GM12892 (cell line): ENCODE results near the gene COPG1.

Experiments used
- DNase-seq: peaks from one replicate; pipeline ENCODE4 v3.0.0; 2011; ENCODE audit not compliant: insufficient read length
- FAIRE-seq: peaks from 2 replicates; lab custom pipeline; 2011; peaks lifted over from hg19 to GRCh38; lab: Jason Lieb, UNC
- POLR2A ChIP-seq: IDR thresholded peaks from 2 replicates; pipeline ENCODE4 v1.6.1; 2011; ENCODE audit warnings: low read depth, low read length, control low read depth
- POLR2AphosphoS5 ChIP-seq: IDR thresholded peaks from 2 replicates; pipeline ENCODE4 v1.6.1; 2011; ENCODE audit warnings: low read depth, low read length, control low read depth
- TAF1 ChIP-seq: IDR thresholded peaks from 2 replicates; pipeline ENCODE4 v1.6.1; 2011; ENCODE audit warnings: low read depth, mild to moderate bottlenecking, control low read depth, low read length, borderline replicate concordance

COPG1 gene

GRCh38 chr3:129288446-129288845 lies 39.0 kb downstream of the COPG1 start:
- no peak for TF ChIP-seq POLR2AphosphoS5
- no peak for TF ChIP-seq TAF1
- TF ChIP-seq POLR2A = no peak
- DNase-seq (no peak), FAIRE-seq (no peak)

GRCh38 chr3:129289201-129289921 lies 40.0 kb downstream of the COPG1 start:
- FAIRE-seq (no peak), DNase-seq (no peak)
- TF ChIP-seq POLR2A (no peak), POLR2AphosphoS5 (no peak), TAF1 (no peak)

- no peak for DNase-seq
- TF ChIP-seq TAF1 (no peak), POLR2A (no peak)
- no peak for FAIRE-seq
These were observed 42.0 kb downstream of the COPG1 start for GRCh38 chr3:129291236-129291886.

- DNase-seq (no peak), FAIRE-seq (no peak)
- no peak for TF ChIP-seq POLR2AphosphoS5
These were observed 45.9 kb downstream of the COPG1 start for GRCh38 chr3:129295286-129295685.

GRCh38 chr3:129304146-129304961 lies 54.9 kb downstream of the COPG1 start:
- no peak for DNase-seq
- no peak for TF ChIP-seq TAF1
- TF ChIP-seq POLR2AphosphoS5 = no peak
- no peak for TF ChIP-seq POLR2A
- no peak for FAIRE-seq

- DNase-seq = no peak
- FAIRE-seq = no peak
- TF ChIP-seq POLR2A (no peak), POLR2AphosphoS5 (no peak), TAF1 (no peak)
These were observed 55.5 kb downstream of the COPG1 start for GRCh38 chr3:129304962-129305222.

GRCh38 chr3:129305592-129306091 lies 56.2 kb downstream of the COPG1 start:
- DNase-seq = no peak
- peak; percentile 81 for FAIRE-seq
- no peak for TF ChIP-seq TAF1
- no peak for TF ChIP-seq POLR2A
- TF ChIP-seq POLR2AphosphoS5 = no peak

- DNase-seq (no peak), FAIRE-seq (no peak)
- TF ChIP-seq POLR2A (no peak), TAF1 (no peak), POLR2AphosphoS5 (no peak)
These were observed 59.2 kb downstream of the COPG1 start for GRCh38 chr3:129308636-129309035.

- TF ChIP-seq TAF1 (no peak), POLR2AphosphoS5 (no peak), POLR2A (no peak)
- FAIRE-seq (no peak), DNase-seq (no peak)
These were observed 61.0 kb downstream of the COPG1 start for GRCh38 chr3:129310111-129311011.

- DNase-seq (no peak), FAIRE-seq (no peak)
- no peak for TF ChIP-seq TAF1
These were observed 61.9 kb downstream of the COPG1 start for GRCh38 chr3:129311054-129311902.
